Measurements from ENCODE around the gene EFNB2.

GRCh38 chr13:106492588-106493475, 42.6 kb downstream of the EFNB2 start:
- TF ChIP-seq CTCF (IDR thresholded peaks at IDR 0.05) (no peak), POLR2A (IDR thresholded peaks at IDR 0.05) (no peak)

All from adrenal gland (tissue), 5 donors.